GM19438 (cell line): ENCODE results near the gene FAM83C.
A peak's percentile ranks its signal among the peaks of the same experiment; 100 is the strongest.
"Not testable (repeated sequence)": the region's sequence is repeated elsewhere in the genome, so short reads cannot be mapped to it uniquely, and the experiment has no call there.

Experiments
- ATAC-seq: cut with Tn5 transposase; IDR thresholded peaks from one replicate; pipeline ENCODE4 v1.9.1; 2021; ENCODE audit warnings: low read depth; ENCODE audit not compliant: unreplicated experiment

Gene FAM83C

DNA sequence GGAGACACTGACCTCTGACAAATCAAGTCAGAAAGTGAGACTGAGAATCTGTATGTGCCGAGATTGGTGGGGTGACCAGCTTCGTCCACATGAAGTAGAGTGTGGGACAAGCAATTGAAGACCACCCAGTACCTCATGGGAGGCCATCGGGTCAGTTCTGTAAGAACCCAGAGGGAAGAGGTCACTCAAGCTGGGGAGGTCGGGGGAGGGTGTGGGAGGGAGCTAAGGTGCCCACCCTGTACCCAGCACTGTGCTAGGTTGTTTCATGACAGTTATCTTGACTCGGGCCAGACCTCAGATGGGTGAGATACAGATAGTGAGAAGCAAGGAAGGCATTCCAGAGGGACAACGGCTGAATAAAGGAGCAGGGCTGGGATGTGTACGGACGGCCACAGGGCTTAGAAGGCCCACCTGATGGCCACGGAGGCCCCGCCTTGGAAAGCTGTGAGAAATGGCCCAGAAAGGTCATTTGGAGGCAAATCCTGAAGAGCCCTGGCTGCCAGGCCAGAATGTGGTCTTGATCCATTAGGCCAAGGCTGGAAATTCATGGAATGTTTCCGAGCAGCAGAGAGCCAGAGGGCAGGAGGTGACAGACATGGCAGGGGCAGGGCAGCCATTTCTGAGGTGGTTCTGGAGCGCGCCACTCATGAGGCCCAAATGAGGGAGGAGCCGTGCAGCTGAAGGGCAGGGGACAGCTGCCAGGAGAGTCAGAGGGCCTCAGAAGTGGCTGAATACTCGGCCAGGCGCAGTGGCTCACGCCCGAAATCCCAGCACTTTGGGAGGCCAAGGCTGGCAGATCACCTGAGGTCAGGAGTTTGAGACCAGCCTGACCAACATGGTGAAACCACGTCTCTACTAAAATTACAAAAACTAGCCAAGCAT lies 22.0 kb downstream of the FAM83C start:
- no peak for ATAC-seq

DNA sequence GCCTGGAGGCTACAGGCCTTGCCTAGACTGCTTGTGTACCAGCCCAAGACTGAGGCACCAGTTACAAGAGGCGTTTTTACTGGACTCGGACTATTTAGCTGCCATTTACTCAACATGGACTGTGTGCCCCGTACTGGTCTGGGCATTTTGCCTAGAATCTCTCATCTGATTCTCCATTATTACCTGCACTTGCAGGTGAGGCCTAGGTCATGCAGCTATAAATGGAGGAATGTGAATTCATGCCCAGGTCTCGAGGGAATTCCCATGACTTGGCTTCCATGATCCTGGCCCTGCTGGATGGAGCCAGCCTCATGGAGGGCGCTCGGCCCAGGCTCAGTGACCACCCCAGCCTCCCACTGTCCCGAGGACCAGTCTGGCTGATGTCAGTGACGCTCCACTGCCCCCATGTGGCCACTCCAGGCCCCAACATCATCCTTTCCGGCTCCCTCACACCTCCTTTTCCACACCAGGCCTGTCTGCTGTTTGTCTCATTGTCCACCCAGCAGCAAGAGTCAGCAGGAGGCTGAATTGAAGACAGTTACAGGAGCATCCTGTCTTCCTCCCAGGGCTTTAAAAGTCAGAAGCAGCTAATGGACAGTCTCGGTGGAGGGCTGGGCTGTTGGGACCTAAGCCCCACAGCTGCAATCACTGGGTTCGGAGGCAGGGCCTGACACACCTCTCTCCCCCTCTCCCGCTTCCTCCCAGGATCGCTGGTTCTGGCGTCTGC lies 23.0 kb downstream of the FAM83C start:
- ATAC-seq: no peak

GRCh38 chr20:35267092-35267491 lies 25.1 kb downstream of the FAM83C start:
- ATAC-seq: no peak

GRCh38 chr20:35264755-35265154 lies 27.5 kb downstream of the FAM83C start:
- ATAC-seq: no peak

- no peak for ATAC-seq
These were observed 28.5 kb downstream of the FAM83C start for GRCh38 chr20:35263532-35264341.

GRCh38 chr20:35262731-35263531 lies 29.3 kb downstream of the FAM83C start:
- not testable (repeated sequence) for ATAC-seq

GRCh38 chr20:35262321-35262720 lies 29.9 kb downstream of the FAM83C start:
- ATAC-seq: not testable (repeated sequence)

DNA sequence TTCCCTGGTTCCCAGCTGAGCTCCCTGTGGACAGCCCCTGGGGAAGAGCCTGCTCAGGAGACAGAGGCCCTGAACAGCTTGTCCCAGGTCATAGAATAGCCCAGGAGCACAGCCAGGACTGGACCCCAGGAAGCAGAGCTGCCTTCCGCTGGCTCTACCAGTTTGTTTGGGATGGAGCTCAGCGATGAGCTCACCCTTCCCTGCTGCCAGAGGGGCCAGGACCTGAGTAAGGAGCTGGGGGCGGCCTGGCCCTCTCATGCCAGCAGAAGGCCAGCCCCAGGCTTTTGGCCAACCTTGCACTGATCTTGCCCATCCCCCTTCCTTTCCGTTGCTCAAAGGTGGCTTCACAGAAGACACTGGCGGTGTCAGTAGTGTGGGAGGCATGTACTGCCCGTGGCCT lies 31.8 kb downstream of the FAM83C start:
- ATAC-seq: no peak

- no peak for ATAC-seq
These were observed 34.9 kb downstream of the FAM83C start for GRCh38 chr20:35257175-35257909.

DNA sequence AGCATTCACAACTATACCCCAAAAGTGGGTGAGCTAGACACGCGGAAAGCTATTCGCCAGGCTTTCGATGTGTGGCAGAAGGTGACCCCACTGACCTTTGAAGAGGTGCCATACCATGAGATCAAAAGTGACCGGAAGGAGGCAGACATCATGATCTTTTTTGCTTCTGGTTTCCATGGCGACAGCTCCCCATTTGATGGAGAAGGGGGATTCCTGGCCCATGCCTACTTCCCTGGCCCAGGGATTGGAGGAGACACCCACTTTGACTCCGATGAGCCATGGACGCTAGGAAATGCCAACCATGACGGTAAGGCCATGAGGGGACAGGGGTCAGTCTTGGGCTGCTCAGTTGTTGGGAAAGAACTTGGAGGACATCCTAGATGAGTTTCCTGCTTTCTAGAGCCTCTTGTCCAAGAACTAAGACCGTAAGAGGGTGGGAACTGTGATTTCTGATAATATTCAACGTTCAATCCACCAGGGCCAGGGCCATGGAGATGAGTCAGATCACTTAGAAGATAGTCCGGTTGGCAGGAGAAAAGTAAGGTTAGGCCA lies 37.7 kb downstream of the FAM83C start:
- no peak for ATAC-seq

DNA sequence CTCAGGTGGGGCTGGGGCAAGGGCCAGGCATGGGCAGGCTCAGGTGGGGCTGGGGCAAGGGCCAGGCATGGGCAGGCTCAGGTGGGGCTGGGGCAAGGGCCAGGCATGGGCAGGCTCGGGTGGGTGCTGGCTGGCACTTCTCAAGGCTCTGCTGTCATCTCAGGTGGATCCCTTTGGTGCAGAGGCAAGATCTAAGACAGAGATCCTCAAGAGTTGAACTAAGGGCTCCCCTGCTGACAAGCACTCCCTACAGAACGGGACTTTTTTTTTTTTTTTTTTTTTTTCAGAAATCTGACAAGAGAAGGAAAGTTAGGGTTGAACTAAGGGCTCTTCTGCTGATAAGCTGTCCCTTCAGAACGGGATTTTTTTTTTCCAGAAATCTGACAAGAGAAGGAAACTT lies 39.2 kb downstream of the FAM83C start:
- ATAC-seq: no peak

DNA sequence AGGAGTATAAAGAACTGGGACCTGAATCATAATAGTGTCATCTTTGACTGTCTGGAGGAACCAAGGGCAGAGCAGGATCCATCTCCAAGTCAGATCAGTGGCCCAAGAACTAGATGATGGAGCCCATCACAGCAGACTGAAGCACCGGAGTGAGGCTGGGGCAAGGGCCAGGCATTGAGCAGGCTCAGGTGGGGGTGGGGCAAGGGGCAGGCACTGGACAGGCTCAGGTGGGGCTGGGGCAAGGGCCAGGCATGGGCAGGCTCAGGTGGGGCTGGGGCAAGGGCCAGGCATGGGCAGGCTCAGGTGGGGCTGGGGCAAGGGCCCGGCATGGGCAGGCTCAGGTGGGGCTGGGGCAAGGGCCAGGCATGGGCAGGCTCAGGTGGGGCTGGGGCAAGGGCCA lies 39.6 kb downstream of the FAM83C start:
- not testable (repeated sequence) for ATAC-seq

DNA sequence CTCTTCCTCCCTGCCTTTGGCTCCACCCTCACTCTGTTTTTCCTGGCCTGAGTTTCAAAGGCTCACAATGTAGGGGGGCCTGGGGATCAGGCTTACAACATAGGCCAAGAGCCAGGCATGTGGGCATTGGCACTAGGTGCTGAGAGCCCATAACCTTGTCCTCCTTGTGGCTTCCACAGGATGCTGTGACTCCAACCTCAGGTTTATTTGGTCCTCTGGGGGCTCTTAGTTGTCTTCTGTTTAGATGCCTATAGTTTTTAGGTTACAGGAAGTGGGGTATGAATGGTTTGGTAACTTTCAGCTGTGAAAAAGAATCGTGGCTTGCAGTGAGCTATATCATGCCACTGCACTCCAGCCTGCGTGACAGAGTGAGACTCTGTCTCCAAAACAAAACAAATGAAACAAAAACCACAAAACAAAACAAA lies 40.2 kb downstream of the FAM83C start:
- ATAC-seq: peak; percentile 64

DNA sequence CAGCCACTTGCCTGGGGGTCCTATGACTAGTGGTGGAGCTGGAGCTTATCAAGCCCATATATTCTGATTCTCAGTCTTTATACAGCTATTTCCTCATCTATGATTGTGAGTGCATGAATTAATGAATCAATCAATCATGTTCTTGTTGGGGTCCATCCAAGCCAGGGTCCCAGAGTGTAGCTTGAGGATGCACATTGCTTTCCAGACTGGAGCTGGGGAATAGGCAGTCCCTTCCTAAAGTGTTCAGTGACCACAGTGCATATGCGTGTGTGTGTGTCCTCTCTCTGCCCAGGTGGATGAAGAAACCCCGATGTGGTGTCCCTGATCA lies 40.6 kb downstream of the FAM83C start:
- ATAC-seq: no peak

- no peak for ATAC-seq
These were observed 43.4 kb downstream of the FAM83C start for GRCh38 chr20:35248641-35249475.

GRCh38 chr20:35246723-35247122 lies 45.5 kb downstream of the FAM83C start:
- ATAC-seq: no peak

DNA sequence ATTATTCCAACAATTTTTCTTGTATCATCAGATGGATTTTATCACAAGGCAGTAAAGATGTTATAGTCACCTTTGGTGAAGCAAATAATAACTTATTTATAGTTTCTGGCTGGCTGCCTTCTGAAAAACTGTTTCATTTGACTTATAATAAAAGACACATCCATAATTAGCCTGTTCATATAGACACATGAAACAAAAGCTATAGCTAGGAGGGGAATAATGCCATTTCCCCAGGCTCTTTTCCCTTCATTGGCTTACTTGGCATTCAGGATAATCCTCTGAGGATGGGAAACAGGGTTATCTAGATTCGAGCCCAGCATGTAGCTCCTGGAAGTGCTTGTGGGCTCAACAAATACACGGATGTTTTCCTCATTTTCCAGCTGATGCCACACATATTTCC lies 48.2 kb downstream of the FAM83C start:
- ATAC-seq: no peak

GRCh38 chr20:35243317-35243716 lies 48.9 kb downstream of the FAM83C start:
- ATAC-seq: no peak
